Testis (tissue), 2 donors: Measurements from ENCODE around the gene CELF2.

Experiments
- CTCF ChIP-seq, 3 experiments: fragments of 450-650 bp in 2 of 3; fragments of 200-600 bp in 1 of 3; sonication (generic) in 1 of 3; IDR thresholded peaks; one replicate each; pipeline ENCODE4 v1.5.1; 2016 to 2019; ENCODE audit warnings: antibody characterized with exemption in 3 of 3, mild to moderate bottlenecking in 2 of 3, moderate library complexity in 1 of 3
- POLR2A ChIP-seq: fragments of 450-650 bp; IDR thresholded peaks from one replicate; pipeline ENCODE4 v1.6.1; 2017; ENCODE audit warnings: antibody characterized with exemption, mild to moderate bottlenecking, moderate library complexity

- TF ChIP-seq POLR2A (no peak), CTCF (IDR thresholded peaks at IDR 0.05) (no peak)
Measured at GRCh38 chr10:11378835-11379234, 361.2 kb downstream of the CELF2 start.
